ENCODE measurements around the gene SEH1L.
A peak's percentile ranks its signal among the peaks of the same experiment; 100 is the strongest.
"Not testable (repeated sequence)": the region's sequence is repeated elsewhere in the genome, so short reads cannot be mapped to it uniquely, and the experiment has no call there.

The SEH1L gene

GRCh38 chr18:12944709-12945108 lies 3.1 kb upstream of the SEH1L start:
- no peak for DNase-seq (ENCODE audit: low read depth)

GRCh38 chr18:12946549-12947284 lies 1.1 kb upstream of the SEH1L start:
- peak; percentile 2 for DNase-seq (ENCODE audit: low read depth)

- DNase-seq (ENCODE audit: low read depth), result peak; percentile 98
These were observed 416 bp downstream of the SEH1L start for GRCh38 chr18:12948050-12948804.

DNA sequence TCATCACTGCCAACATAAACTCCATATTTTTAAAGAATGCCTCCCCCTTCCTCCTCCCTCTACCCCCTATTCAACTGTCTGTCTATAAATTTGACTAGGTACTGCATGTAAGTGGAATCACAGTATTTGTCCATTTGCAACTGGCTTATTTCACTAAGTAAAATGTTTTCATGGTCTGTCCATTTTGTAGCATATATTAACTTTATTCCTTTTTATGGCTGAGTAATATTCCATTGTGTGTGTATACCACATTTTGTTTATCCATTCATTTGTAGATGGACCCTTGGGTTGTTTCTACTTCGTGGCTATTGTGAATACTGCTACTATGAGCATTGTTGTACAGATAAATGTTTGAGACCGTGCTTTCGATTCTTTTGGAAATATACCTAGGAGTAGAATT lies 10.7 kb downstream of the SEH1L start:
- DNase-seq (ENCODE audit: low read depth), result no peak

DNA sequence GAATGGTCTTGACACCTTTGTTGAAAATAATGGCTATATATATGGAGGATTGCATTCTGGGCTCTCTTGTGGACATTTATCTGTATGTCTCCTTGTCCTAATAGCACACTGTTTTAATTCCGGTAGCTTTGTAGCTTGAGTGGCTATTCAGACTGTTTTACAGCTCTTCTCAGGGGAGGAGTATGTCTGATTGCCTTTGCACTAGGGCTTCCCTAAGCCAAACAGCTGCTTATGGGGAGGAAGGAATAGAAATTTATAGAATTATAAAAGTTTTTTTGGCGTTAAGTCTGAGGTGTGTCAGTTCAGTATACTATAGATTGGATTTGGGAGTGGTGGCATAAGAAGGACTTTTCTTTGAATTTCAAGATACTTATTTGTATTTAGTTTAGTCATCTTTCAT lies 12.6 kb downstream of the SEH1L start:
- no peak for DNase-seq (ENCODE audit: low read depth)

- DNase-seq (ENCODE audit: low read depth), result no peak
These were observed 13.1 kb downstream of the SEH1L start for GRCh38 chr18:12960853-12961397.

DNA sequence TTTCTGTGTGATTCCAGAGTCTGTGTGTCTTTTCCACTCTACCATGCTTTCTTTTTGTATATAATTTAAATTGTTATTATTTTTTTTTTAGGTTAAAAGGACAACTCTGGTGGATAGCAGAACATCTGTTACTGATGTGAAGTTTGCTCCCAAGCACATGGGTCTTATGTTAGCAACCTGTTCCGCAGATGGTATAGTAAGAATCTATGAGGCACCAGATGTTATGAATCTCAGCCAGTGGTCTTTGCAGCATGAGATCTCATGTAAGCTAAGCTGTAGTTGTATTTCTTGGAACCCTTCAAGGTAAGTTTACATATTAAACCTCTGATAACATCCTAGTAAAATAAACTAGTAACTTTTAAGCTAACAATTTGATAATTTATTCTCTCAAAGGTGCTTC lies 15.3 kb downstream of the SEH1L start:
- no peak for DNase-seq (ENCODE audit: low read depth)

- no peak for DNase-seq (ENCODE audit: low read depth)
These were observed 20.3 kb downstream of the SEH1L start for GRCh38 chr18:12968115-12968514.

DNA sequence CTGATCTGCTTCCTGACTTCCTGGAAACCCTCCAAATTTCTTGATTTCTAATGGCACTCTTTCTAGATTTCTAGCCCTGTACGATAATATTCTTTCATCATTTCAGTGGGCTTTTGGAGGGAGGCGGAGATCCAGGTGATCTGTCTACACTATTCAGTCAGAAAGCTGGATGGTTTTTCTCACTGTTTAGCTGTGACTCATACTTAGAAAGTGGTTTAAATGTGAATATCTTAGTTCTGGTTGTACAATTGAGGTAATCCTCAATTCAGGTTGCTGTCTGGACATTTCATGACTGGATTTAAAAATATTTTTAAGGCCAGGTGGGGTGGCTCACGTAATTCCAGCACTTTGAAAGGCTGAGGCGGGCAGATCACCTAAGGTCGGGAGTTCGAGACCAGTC lies 20.8 kb downstream of the SEH1L start:
- DNase-seq (ENCODE audit: low read depth), result no peak

- no peak for DNase-seq (ENCODE audit: low read depth)
These were observed 25.9 kb downstream of the SEH1L start for GRCh38 chr18:12973562-12974213.

DNA sequence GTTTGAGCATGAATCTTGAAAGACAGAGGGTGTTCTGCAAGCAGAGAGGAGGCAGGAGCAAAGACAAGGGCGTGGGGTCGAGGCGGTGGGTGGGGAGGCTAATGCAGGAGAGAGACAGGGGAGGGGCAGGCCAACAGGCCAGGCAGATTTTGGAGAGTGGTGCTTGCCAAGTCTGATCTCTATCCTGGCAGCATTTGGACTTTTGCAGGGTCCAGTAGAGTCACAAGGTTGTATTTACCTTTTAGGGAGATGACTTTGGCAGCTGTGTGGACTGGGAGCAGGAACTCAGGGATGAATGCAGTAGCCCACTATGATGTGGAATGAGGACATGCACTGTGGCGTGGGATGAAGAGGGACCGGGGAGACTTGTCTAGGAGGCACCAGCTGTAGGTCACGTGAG lies 27.7 kb downstream of the SEH1L start:
- no peak for DNase-seq (ENCODE audit: low read depth)

DNA sequence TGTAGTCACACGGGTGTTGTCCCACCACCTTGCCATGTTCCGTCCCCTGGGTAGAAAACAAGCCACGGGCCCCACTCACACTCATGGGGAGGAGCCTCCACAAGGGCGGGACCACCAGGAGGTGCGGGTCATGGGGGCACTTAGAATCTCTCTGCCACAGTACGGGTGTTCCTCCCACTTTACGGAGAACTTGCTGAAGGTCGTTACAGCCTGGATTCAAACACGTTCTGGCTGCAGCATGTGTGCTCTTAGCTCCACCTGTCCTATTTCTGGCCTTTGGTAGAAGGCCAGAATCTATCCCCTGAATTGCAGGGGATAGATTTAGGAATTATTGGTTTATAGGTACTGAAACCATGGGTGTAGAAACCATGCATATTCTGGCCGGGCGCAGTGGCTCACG lies 28.5 kb downstream of the SEH1L start:
- no peak for DNase-seq (ENCODE audit: low read depth)

GRCh38 chr18:12980065-12980464 lies 32.3 kb downstream of the SEH1L start:
- not testable (repeated sequence) for DNase-seq (ENCODE audit: low read depth)

GRCh38 chr18:12989397-12990122 lies 41.7 kb downstream of the SEH1L start:
- no peak for DNase-seq (ENCODE audit: low read depth)

DNA sequence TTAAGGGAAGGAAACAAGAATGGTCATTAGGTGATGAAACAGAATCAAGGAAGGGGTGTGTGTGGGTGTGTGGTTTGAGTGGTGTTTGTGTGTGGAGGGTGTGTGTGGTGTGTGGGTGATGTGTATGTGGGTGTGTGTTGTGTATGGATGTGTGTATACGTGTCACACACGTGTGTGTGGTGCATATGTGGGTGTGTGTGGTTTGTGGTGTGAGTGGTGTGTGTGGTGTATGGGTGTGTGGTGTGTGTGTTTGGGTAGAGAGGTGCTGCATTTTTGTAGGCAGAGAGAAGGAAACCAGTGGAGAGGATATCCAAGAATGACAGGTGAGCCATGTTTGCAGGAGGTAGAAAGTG lies 42.3 kb downstream of the SEH1L start:
- no peak for DNase-seq (ENCODE audit: low read depth)

DNA sequence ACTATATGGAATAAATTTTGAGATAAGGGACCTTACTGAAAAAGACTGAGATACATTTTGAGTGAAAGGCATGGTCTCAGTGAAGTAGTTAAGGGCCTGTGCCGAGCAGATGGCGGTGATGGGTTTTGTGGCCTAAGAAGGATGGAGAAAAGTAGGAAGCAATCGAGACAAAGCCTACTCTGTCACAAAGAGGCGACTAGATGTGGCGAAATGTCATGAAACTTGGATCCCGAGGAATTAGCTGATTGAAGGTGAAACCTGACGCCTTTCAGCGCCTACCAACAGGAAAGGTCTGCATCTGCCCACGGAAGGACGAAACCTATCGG lies 42.8 kb downstream of the SEH1L start:
- DNase-seq (ENCODE audit: low read depth), result no peak

GRCh38 chr18:12990967-12991820 lies 43.4 kb downstream of the SEH1L start, which contains the start of gene CEP192:
CEP192 (plus strand) TSS chr18:12991362; CDS start chr18:12999425, 8,063 bp downstream.
- peak; percentile 97 for DNase-seq (ENCODE audit: low read depth)

DNA sequence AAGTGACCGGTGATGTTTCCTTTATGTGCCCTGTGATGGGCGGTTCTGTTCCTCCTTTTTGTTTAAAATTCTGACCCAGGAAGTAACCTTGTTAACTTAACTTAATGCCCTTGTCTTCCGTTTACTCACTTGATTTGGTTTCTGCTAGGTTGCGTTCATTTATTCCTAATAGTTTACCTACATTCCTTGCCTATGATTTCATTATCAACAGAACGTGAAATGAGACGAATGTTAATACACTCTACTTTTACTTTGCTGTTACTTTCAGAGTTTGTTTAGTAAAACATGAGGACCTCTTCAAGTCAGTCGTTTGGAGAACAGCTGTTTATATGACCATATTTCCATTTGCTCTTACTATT lies 44.0 kb downstream of the SEH1L start:
- no peak for DNase-seq (ENCODE audit: low read depth)

- no peak for DNase-seq (ENCODE audit: low read depth)
These were observed 45.6 kb downstream of the SEH1L start for GRCh38 chr18:12993439-12993838.

DNA sequence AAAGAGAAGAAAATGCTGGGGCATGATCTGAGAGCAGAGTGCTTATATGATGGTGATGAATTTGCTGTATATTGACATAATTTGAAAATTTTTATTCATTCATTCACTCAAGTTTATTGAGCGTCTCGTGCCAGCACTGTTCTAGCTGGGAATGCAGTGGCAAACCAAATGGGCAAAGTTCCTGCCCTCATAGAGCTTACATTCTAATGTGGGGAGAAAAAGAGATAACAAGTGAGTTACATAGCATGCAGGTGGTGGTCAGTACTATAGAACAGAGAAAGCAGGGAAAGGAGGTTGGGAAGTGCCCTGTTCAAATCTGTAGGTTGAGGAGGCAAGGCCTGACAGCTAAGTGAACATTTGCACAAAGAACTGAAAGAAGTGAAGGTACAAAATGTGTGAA lies 47.6 kb downstream of the SEH1L start:
- DNase-seq (ENCODE audit: low read depth), result no peak

DNA sequence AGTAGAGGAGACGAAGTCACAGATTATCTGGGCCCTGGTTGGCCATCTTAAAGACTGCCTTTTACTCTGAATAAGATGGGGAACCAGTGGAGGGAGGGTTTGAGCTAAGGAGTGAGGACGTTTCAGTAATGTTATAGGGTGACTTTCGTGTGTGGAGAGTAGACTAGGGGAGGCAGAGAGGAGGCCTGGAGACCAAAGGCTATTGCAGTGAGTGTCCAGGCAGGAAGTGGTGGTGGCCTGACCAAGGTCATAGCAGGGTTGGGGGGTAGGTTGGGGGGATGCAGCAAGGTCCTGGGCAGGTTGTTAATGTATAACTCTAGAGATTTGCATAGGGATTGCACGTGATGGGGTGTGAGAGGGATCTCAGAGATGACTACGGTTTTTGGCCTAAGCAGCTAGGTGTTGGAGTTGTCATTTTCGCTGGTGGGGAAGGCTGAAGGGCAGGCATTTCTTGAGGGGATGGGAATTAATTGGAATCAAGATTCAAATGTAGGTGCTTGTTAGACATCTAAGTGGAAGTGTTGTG lies 48.2 kb downstream of the SEH1L start:
- no peak for DNase-seq (ENCODE audit: low read depth)
